Adipocyte (in vitro differentiated cells): ENCODE data around the gene TAS1R1.
A peak's percentile ranks its signal among the peaks of the same experiment; 100 is the strongest.

Experiments used
- DNase-seq: peaks from one replicate; pipeline ENCODE4 v3.0.0-alpha.2; 2015; ENCODE audit warnings: low read depth
- H3K27me3 ChIP-seq: replicated peaks from 2 replicates; pipeline ENCODE4 v1.7.0; 2013; ENCODE audit warnings: mild to moderate bottlenecking, low read length, moderate library complexity; ENCODE audit not compliant: control insufficient read depth, insufficient read depth
- H3K36me3 ChIP-seq: 2 replicates; pipeline ENCODE4 v1.7.0; 2013; ENCODE audit warnings: low read length, mild to moderate bottlenecking, moderate library complexity; ENCODE audit not compliant: control insufficient read depth, insufficient read depth, severe bottlenecking
- H3K4me1 ChIP-seq: 2 replicates; pipeline ENCODE4 v1.7.0; 2013; ENCODE audit warnings: mild to moderate bottlenecking, low read length, moderate library complexity; ENCODE audit not compliant: control insufficient read depth, insufficient read depth
- H3K4me3 ChIP-seq: 2 replicates; pipeline ENCODE4 v1.7.0; 2013; ENCODE audit warnings: mild to moderate bottlenecking, low read length, moderate library complexity
- H3K9ac ChIP-seq: 2 replicates; pipeline ENCODE4 v1.7.0; 2013; ENCODE audit warnings: mild to moderate bottlenecking, low read length, moderate library complexity
- H3K9me3 ChIP-seq: 2 replicates; pipeline ENCODE4 v1.7.0; 2013; ENCODE audit warnings: mild to moderate bottlenecking, low read length, moderate library complexity; ENCODE audit not compliant: control insufficient read depth

Gene TAS1R1

DNA sequence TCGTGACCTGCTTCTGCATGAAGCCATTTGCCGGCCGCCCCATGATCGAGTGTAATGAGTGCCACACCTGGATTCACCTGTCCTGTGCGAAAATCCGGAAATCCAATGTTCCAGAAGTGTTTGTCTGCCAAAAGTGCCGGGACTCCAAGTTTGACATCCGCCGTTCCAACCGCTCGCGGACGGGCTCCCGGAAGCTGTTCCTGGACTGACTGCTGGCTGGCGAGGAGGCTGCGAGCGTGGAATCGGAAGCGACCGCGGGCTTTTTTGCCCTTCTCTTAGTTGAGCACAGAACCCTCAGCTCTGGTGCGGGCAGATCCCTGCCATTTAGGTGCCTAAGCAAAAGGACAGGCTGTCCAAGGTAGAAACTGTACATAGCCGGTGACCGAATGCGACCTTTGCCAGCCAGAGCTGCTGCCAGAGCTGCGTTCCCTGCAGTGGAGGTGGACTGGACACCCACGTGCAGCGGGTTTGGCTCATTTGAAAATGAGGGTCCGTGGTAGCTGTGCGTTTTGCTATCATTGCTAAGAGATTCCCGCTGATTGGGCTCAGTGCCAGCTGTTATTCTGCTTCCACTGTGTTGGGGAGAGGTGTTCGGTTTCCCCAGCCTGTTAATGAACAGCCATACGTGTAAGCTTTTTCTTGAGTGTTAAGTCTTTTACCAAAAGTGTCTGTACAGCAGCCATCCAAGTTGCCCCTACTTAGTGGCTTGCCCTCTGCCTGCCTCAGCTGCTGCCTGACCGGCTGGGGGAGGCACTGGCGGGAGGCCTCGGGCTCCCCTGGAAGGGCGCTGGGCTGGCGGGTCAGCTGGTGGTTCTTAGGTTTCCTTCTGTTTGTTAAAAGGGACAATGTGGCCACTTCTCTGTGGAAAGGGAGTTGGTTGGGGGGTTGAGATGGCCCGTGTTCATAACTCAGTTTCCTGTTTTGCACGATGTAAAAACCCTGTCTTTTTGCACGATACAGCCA is 66.6 kb downstream of the TAS1R1 start:
- Histone ChIP-seq H3K9ac (peak overlapping the region; percentile 68), H3K9me3 (no peaks in the 10 kb centered on the region), H3K4me1 (peaks cover 36% of the 10 kb centered on the region), H3K4me3 (no peak overlapping the region), H3K36me3 (peaks cover 42% of the 10 kb centered on the region), H3K27me3 (no peaks in the 10 kb centered on the region)
- no peak for DNase-seq

DNA sequence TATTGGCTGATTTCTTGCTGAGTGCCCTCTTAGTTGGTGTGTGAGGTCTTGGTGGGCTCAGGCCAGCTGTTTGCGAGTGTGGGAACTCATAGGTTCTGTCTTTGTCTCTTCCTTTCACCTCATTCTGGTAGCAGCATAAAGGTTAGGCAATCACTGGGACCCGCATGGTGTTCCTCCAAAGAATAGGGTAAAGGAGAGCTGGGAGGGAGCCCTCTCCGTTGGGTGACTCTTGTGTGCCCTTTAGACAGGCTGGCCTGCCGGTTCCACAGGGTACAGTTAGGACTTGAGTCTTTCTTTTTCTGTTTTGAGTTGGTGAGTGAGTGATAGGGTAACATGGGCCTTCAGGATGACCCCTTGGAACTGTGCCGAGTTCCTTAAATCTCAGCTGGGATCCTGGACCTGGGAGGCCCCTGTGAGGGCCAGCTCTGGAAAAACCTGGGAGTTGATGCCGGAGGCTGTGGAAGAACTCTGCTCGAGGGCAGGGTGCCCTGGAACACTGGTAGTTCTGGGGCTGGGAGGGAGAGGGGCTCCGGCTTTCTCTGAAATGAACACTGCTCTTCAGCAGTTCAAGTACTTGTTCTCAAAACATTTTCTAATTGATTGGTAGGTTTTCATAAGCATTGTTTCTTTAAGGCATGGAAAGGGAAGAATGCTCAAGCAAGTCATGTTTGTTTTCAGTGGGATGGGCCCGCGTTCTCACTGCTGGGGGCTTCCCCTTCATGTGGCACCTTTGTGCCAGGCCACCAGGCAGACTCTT is 67.5 kb downstream of the TAS1R1 start:
- DNase-seq = no peak
- Histone ChIP-seq H3K4me1 (peaks cover 37% of the 10 kb centered on the region), H3K4me3 (peak overlapping the region; percentile 14), H3K36me3 (peaks cover 49% of the 10 kb centered on the region), H3K9me3 (no peaks in the 10 kb centered on the region), H3K9ac (peak overlapping the region; percentile 68), H3K27me3 (no peaks in the 10 kb centered on the region)

GRCh38 chr1:6623269-6623965 is 68.3 kb downstream of the TAS1R1 start:
- no peaks in the 10 kb centered on the region for H3K9me3 ChIP-seq
- H3K9ac ChIP-seq = peak overlapping the region; percentile 68
- no peak overlapping the region for H3K4me3 ChIP-seq
- DNase-seq = no peak
- H3K4me1 ChIP-seq = peaks cover 37% of the 10 kb centered on the region
- H3K36me3 ChIP-seq = peaks cover 53% of the 10 kb centered on the region
- H3K27me3 ChIP-seq = no peaks in the 10 kb centered on the region

- peak; percentile 94 for DNase-seq
- H3K9ac ChIP-seq = peak within 1 kb of the TSS; percentile 93
- H3K36me3 ChIP-seq = peaks cover 63% of the 10 kb centered on the region
Measured at GRCh38 chr1:6624710-6625583, 69.8 kb downstream of the TAS1R1 start, which contains the start of gene THAP3. Gene THAP3 (plus strand): TSS chr1:6624868. CDS start chr1:6625219, 351 bp downstream.

GRCh38 chr1:6625584-6626149 is 70.6 kb downstream of the TAS1R1 start:
- H3K9me3 ChIP-seq = no peaks in the 10 kb centered on the region
- DNase-seq = peak; percentile 75
- H3K36me3 ChIP-seq = peaks cover 62% of the 10 kb centered on the region
- H3K4me3 ChIP-seq = peak overlapping the region; percentile 91
- peaks cover 37% of the 10 kb centered on the region for H3K4me1 ChIP-seq
- H3K9ac ChIP-seq = peak overlapping the region; percentile 93
- no peaks in the 10 kb centered on the region for H3K27me3 ChIP-seq

More at GRCh38 chr1:6624710-6625583, 69.8 kb downstream of the TAS1R1 start, which contains the start of gene THAP3:
- Histone ChIP-seq H3K4me3 (peak within 1 kb of the TSS; percentile 91), H3K4me1 (peaks cover 37% of the 10 kb centered on the region), H3K27me3 (no peaks in the 10 kb centered on the region), H3K9me3 (no peaks in the 10 kb centered on the region)

GRCh38 chr1:6627031-6627430 is 71.9 kb downstream of the TAS1R1 start:
- H3K9ac ChIP-seq = no peak overlapping the region
- H3K9me3 ChIP-seq = no peaks in the 10 kb centered on the region
- no peak for DNase-seq
- H3K27me3 ChIP-seq = no peaks in the 10 kb centered on the region
- peaks cover 30% of the 10 kb centered on the region for H3K4me1 ChIP-seq
- H3K4me3 ChIP-seq = no peak overlapping the region
- peaks cover 55% of the 10 kb centered on the region for H3K36me3 ChIP-seq

DNA sequence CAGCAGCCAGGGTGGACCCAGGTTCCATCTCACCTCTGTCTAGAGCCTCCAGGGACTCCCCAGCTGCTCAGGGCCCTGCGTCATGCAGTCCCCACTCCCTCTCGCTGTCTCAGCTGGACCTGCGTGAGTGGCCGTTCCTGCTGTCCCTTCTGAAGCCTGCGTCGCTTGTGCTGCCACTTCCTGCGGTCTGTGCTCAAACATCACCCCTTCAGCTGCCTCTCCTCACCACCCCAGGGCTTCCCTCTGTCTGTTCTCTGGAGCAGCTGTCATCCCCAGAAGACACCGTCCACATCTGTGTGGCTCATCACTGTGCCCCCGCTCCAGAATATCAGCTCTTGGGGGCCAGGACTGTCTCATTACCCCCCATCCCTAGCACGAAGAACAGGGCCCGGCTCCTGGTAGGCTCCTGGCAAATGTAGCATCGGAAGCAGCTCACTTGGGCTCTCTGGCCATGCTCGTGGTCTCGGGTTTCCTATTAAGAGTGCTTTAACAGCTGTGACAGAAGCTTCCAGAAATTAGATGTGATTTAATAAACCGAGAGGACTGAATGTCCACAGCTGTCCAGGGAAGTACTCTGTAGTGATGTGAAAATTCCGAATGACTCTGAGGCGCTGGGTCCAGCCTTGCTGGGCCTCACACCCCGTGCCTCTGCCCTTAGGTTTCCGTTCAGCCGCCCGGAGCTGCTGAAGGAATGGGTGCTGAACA is 72.9 kb downstream of the TAS1R1 start:
- H3K36me3 ChIP-seq = peaks cover 61% of the 10 kb centered on the region
- no peak overlapping the region for H3K4me3 ChIP-seq
- no peak for DNase-seq
- H3K9me3 ChIP-seq = no peaks in the 10 kb centered on the region
- H3K27me3 ChIP-seq = no peaks in the 10 kb centered on the region
- H3K9ac ChIP-seq = no peak overlapping the region
- peaks cover 23% of the 10 kb centered on the region for H3K4me1 ChIP-seq

DNA sequence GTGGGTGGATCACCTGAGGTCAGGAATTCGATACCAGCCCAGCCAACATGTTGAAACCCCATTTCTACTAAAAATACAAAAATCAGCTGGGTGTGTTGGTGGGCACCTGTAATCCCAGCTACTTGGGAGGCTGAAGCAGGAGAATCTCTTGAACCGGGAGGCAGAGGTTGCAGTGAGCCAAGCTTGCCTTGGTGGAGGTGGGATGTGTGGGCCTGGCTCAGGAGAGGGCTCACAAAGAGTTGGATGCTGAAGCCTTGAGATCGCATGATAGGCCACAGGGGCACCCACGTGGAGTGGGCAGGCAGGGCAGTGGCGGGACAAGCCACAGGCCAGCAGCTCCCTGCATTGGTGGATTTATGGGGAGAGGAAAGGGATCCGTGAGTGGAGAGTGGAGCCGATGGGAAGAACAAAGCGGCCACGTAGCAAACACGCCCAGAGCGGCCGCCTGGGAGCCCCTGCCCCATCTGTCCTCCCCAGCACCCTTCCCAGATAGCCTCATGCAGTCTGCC is 73.9 kb downstream of the TAS1R1 start:
- DNase-seq = no peak
- Histone ChIP-seq H3K4me3 (no peak overlapping the region), H3K9ac (no peak overlapping the region), H3K4me1 (peaks cover 15% of the 10 kb centered on the region), H3K27me3 (no peaks in the 10 kb centered on the region), H3K36me3 (peaks cover 63% of the 10 kb centered on the region), H3K9me3 (no peaks in the 10 kb centered on the region)
